NCI-H526 treated with DMSO at 0.1 percent for 48 hours (cell line): Measurements from ENCODE around the gene CIRBP.

ENCODE experiments used
- DNase-seq: peaks from one replicate; lab custom pipeline; 2025; lab: John Stamatoyannopoulos, UW

Gene CIRBP

DNA sequence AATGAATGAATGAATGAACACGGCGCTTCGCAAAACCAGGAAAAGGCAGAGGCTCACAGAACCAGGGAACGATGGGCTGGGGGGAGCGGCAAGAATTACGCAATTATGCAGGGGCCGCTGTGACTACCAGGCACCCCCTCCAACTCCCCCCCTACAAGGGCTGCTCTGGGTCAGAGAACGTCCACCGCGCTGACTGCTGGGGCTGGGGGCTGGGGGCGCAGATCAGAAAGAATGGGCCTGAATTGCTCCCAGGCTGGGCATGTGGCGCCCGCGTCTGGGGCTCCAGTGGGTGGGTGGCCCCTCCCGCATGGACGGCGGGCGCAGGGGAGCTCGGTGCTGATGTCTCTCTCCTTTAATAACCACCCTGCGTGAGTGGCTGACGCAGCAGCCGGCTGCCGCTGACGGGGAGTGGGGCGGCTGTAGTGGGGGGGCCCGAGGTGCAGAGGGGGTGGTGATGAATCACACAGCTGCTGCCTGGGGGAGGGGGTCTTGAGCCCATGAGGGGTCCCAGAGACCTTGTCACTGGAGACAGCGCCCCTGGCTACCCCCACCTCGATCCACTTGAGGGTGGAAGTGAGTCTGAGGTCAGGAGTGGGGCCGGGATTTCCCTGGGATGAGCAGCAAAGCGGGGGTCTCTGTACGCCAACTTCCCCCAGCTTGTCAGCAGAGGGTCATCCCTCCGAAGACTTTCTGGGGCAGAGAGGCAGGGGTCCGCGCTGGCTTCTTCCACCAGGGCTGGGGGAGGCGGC, 1.5 kb upstream of the CIRBP start:
- DNase-seq = no peak

DNA sequence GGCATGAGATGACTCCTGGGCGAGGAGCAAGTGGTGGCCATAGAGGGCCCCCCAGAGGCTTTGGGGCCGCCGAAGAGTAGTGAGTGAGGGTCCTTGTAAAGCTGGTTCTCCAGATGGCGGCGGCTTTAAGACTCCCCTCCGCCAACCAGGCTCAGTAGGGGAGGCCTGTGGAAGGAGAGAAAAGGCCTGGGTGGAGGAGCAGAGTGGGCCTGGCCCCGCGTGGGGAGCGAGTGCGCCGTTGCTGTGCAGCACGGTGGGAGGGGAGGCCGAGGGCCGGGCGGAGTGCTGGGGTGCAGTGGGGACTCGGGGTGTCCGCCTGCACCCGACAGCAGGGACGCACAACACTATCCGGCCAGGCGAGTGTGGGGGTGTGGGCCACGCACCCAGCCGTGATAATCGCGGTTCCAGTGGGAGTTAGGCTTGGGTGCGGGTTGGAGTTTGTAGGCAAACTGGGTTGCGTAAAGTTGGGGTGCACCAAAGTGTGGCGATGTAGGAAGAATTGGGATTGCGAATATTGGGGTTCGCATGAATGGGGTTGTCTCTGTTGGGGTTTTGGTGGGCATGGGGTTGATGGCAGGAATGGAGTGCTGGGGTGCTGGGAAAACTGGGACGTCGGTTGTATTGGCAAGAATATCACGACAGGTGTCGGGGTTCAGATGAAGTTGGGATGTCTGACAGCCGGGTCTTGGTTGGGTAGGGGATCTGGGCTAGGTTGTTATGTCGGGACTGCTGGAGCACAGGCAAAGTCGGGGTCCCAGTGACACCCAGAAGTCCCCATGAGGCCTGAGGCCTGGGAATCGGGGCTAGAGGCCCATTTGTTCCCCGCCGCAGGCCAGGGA, 687 bp upstream of the CIRBP start:
- no peak for DNase-seq

DNA sequence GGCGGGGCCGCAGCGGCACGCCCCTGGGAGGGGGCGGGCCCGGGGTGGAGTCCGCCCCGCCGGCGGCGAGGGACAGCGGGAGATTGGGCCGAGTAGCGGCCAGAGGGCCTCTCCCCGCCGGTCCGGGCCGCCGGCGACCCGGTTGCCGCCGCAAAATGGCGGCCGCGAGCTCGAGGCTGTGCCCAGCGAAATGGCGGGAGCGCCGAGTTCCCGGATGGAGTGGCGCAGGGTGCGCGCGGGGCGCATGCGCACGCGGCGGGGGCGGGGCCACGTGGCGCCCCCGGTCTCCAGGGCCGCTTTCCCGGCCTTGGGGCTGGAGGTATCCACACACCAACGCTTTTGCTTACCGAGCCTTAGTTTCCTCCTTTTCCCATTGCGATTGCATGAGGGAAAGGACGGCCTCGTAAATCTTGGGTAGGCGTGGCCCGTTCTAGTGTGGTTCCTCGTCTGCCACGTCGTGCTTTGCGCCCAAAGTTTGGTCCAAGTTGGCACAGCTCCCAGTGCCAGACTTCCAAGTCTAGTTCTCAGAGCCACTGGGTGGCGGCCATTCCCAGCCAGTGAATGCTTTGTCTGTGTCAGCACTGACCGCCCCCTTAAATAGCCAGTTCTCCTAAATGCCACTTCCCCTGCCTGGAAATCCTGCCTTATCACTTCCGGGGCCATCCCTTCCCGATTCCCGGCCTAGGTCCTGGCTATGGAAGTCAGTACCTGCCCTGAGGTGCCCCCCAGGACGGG, 513 bp downstream of the CIRBP start:
- peak; percentile 46 for DNase-seq

DNA sequence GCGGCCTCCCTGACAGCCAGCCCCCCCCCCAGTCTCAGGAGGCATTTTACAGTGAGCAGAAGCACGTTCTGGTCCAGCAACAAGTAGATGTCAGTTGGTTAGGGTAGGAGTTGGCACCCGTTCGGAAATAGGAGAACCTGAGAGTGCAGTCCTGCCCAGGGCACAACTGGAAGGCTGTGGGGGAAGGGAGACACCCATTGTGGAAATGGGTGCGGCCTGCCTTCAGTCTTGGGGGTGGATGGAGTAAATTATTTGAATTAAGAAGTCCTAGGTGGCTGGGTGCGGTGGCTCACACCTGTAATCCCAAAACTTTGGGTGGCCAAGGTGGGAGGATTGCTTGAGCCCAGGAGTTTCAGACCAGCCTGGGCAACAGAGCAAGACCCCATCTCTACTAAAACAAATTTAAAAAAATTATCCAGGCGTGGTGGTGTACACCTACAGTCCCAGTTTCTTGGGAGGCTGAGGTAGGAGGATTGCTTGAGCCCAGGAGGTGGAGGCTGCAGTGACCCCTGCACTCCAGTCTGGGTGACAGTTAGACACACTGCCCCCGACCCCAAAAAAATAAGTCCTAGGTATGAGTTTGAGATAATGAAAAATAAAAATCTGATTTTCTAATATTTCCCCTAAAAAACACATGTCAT, 1.2 kb downstream of the CIRBP start:
- no peak for DNase-seq

DNA sequence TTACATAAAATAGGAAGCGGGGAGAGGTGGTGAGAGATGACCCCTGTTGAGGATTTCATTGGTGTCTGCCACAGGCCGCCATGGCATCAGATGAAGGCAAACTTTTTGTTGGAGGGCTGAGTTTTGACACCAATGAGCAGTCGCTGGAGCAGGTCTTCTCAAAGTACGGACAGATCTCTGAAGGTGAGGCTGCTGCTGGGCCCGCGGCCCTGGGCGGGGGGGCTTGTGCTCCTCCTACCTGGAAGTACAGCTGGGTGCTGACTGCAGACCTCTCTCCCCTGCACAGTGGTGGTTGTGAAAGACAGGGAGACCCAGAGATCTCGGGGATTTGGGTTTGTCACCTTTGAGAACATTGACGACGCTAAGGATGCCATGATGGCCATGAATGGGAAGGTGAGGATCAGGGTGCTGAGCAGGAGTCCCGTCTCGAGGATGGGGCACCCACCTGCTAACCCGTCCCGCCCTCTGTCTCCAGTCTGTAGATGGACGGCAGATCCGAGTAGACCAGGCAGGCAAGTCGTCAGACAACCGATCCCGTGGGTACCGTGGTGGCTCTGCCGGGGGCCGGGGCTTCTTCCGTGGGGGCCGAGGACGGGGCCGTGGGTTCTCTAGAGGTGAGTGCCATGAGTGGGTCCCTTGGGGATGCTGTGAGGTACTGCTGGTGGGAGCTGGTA, 1.9 kb downstream of the CIRBP start:
- no peak for DNase-seq

DNA sequence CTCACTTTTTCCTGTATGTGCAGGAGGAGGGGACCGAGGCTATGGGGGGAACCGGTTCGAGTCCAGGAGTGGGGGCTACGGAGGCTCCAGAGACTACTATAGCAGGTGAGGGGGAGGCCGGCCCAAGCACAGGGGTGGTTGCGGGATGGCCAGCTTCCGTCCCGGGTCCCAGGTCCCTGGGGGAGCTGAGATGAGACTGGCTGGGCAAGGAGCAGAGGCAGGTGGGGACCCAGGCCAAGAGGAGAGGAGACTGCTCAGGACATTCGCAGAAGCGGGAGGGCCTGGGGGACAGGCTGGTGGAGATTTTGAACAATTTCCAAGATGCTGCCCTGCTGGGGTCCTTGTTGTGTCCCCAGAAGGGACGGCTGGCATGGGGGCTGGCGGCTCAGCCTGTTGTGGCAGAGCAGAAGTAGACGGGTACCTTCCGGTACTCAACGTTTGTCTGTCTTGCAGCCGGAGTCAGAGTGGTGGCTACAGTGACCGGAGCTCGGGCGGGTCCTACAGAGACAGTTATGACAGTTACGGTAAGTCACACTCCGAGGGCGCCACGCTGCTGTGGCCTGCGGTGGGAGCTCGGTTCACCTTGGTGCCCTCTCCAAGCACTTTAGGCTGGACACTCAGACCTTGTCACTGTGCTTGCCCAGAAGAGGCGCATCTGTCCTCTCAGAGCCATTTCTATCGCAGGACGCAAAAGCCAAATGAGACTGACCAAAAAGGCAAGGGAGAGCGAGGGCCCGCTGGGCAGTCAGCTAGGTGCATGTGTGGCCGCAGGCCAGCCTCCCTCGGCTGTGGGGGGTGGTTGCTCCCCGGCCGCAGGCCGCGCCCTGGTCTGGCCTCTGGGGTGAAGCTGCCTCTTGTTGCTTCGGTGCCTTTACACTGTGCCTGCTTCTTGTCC, 2.6 kb downstream of the CIRBP start:
- DNase-seq = no peak

DNA sequence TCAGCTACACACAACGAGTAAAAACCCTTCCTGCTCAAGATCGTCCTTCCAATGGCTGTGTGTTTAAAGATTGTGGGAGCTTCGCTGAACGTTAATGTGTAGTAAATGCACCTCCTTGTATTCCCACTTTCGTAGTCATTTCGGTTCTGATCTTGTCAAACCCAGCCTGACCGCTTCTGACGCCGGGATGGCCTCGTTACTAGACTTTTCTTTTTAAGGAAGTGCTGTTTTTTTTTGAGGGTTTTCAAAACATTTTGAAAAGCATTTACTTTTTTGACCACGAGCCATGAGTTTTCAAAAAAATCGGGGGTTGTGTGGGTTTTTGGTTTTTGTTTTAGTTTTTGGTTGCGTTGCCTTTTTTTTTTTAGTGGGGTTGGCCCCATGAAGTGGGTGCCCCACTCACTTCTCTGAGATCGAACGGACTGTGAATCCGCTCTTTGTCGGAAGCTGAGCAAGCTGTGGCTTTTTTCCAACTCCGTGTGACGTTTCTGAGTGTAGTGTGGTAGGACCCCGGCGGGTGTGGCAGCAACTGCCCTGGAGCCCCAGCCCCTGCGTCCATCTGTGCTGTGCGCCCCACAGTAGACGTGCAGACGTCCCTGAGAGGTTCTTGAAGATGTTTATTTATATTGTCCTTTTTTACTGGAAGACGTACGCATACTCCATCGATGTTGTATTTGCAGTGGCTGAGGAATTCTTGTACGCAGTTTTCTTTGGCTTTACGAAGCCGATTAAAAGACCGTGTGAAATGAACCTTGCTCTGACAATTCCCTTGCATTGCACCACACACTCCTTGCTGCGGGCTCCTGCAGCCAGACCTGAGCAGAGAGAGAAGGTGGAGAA, 3.5 kb downstream of the CIRBP start:
- no peak for DNase-seq

DNA sequence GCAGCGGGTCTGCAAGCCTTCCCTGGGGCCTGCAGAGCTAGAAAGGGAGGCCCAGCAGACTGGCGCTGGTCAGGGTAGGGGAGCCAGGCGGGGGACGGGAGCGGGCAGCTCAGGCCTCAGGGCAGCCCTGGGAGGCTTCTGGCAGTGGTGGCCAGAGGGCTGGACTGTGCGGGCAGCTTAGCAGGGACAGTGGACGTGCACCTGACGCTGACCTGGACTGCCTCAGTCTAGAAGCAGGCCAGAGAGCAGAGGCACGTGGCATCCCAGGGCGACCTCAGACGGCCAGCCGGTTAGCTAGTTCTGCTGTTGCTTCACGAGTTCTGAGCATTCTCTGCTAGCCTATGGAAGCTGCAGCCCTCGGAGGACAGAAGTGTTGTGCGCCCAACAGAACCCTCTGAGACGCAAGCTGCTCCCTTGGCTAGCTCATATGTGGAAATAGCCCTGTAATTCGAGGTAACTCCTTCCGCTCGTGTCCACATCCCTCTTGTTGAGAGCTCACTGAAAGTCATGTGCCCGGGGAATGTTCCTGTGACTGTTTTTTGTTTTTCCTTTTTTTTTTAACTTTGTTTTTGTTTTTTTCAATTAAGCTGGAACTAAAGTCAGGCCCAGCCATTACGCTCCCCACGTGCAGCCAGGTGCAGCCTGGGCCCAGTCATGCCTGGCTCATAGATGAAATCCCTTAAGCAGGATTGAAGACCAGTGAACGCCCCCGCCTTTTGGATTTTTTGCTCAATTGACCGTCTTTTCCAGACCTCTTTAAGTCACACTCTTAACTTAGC, 4.3 kb downstream of the CIRBP start:
- no peak for DNase-seq

DNA sequence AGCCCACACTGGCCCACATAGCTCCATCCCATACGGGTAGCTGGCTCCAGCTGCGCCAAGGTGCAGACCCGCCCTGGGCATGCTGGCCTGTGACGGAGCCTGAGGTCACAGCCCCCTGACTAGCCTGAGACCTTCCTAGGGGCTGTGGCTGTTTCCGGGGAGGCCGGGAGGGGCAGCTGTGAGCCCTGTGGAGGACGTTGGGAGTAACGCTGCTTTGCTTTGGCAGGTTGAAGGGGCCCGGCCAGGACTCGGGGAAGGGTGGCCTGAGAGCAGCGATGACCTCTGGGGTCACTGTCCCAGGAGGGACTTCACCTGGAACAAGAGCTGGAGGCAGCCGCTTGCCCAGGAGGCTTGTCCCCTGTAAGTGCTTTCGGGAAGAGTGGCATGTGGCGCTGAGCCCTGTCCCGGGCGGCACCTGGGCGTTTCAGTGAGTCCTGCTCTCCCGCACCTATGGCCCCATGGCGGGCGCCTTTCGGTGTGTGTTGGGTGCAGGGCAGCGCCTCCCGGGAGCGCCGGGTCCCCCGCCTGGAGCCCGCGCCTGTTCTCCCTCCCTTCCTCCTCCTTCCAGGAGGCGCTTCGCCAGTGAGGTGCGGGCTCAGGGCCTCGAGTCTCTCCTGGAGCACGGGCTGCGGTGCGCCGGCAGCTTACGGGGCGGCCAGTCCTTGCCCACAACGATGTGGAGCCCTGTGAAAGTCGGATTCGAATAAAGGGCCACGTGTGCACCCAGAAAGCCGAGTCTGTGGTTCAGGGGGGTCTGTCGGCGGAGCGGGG, 5.1 kb downstream of the CIRBP start:
- DNase-seq = no peak

DNA sequence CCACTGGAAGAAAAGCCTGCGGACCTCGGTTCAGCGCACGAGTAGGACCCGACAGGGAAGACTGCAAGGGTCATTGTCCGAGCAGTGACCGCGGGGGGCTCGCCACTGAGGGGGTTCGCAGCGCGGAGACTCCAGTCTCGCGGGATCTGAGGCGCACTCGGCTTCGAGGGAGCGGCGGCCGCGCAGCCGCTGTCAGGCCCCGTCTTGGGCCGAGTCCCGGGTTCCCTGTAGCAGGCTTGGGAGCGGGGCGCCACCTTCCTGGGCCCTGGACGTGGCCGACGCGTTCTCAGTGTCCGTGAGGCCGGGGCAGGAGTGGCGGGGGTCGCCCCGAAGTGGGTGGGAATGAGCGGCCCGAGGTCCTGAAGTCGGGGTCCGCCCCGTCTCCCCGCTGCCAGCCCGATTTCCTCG, 5.7 kb downstream of the CIRBP start:
- DNase-seq = no peak

DNA sequence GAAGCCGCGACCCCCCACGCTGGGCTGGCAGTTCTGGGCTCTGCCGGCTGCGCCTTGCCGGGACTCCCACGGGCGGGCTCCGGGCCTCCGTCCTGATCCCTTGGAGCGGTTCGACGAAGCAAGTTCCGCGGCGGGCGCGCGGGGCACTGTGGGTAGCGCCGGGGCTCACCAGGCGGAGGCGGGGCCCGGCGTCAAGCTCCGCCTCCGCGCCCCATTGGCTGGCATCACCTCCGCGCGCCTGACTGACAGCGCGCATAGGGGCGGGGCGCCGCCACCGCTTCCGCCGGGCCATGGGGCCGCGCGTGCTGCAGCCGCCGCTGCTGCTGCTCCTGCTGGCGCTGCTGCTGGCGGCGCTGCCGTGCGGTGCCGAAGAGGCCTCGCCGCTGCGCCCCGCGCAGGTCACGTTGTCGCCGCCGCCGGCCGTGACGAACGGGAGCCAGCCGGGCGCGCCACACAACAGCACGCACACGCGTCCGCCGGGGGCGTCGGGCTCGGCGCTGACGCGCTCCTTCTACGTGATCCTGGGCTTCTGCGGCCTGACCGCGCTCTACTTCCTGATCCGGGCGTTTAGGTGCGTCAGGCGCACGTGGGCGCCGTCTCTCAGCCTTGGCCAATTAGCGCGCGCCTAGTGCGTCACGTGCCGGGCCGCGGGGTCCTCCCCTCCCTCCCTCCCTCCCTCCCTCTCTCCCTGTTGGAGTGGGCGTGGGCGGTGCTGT, 6.3 kb downstream of the CIRBP start, which contains the start of gene FAM174C:
FAM174C (plus strand) TSS at position 271 of the 716 bp plus-strand sequence; CDS start at position 291, 20 bp downstream.
- DNase-seq = peak; percentile 80

DNA sequence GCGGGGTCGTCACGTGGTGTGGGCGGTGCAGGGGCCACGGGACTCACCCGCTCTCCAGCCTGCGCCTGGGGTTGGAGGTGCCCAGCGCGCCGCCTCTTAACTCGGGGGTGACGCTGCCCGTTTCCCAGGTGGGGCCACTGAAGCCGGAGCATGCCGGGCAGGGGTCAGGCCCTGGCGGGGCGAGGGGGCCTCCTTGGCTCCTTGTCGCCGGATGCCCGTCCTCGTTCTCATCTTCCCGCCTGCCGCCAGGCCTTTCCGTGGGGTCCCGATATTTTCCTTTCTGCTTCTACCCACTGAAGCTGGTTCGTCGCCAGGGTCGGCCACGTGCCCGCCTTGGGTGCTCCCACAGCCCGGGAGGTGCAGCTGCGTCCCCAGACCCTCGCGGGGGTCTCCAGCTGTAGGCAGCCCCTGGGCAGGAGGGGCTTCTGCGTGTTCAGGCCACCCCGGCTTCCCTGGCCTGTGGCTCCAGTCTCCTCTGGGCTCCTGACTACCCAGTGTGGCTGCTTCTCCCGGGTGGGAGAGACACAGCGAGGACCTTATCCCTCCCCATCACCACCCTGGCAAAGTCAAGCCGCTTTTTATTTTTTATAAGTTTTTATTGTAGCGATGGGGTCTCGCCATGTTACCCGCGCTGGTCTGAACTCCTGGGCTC, 7.0 kb downstream of the CIRBP start:
- DNase-seq = no peak

DNA sequence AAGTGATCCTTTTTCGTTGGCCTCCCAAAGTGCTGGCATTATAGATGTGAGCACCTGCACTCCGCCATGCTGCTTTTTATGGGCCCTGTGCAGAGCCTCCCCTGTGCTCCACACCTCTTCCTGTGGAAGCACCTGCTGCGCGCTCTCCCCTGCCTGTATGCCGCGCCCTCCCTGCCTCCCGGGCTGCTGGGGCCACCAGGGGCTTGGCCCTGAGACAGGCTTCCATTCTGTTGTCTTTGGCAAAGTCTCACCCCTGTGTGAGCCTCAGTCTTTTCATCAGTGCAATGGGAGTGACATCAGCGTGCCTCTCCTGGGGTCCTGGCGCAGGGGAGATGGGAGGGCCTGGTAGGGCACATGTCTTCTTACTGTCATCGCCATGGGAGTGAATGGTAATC, 7.5 kb downstream of the CIRBP start:
- DNase-seq = no peak

DNA sequence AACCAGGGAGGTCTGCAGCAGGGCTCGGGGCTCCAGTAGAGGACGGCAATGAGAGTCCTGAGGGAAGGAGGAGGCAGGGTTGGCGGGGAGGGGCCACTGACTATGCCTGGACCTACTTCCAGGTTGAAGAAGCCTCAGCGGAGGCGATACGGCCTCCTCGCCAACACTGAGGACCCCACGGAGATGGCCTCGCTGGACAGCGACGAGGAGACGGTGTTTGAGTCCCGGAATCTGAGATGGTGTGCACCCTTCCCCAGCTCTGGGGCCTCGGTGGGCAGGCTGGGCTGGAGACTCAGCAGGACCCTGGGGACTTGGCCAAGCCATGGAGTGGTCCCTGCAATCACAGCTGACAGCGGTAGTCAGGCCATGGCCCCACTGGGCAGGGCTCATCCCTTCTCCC, 7.9 kb downstream of the CIRBP start:
- no peak for DNase-seq

DNA sequence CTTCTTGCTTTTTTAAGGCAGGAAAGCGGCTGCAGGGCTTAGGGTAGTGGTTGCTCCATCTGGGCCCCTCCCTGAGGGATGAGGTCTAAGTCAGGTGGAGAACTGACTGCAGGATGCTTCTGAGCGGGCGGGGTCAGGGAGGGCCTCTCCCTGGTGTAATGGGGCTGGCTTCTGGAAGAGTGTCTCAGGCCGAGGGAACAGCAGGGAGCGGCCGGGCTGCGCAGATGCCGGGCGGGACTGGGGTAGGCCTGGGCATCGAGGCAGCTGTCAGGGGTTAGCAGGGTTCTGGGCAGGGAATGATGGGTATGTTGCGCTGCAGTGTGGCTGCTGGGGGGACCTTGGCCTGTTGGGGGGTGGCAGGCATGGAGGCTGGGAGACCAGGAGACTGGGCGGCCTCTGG, 8.9 kb downstream of the CIRBP start:
- no peak for DNase-seq

DNA sequence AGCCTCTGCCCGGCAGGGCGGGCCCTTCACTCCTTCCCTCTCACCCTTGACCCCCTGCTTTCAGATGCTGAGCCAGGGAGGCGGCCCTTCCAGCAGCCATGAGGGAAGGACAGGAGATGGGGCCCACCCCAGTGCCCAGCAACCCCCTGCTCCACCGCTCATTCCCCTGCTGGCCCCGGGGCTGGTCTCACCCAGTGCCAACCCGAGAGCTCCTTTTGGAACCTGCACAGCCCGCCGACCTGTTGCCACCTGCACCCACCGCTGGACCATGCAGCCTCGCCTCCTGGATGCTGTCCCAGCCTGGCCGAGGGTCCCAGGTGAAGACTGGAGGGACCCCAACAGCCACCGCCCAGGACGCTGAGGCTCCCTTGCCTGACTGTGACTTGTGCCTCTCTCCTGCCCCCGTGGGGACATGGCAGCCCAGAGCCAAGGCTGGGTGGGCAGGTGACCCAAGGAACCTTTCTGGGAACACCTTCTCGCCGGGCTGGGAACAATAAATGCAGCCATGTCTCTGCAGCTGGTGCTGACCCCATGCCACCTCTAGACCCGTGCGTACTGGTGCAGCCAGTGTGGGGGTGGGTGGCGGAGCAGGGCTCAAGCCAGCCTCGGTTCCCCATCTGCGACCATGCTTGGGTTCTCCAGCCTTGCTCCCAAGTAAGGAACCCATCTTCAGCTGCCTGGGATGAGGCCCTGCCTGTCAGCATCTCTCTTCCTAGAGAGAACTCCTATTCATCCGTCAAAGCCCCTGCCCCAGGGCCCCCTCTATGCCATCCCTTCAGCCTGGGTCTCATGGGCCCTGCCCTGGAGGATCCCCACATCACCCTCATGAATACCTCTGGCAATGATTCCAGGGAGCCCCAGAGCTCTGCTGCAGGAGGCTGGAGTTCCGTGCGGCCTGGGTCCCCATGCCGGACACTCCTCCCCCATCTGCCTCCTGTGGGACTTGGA, 9.9 kb downstream of the CIRBP start:
- no peak for DNase-seq
